GM15510 (cell line): ENCODE results near the gene SND1.

ENCODE experiments used
- POLR2A ChIP-seq: IDR thresholded peaks from 3 replicates; pipeline ENCODE4 v1.6.1; 2011; ENCODE audit warnings: borderline replicate concordance; ENCODE audit not compliant: insufficient read length; ENCODE audit errors: extremely low read depth

Gene SND1

DNA sequence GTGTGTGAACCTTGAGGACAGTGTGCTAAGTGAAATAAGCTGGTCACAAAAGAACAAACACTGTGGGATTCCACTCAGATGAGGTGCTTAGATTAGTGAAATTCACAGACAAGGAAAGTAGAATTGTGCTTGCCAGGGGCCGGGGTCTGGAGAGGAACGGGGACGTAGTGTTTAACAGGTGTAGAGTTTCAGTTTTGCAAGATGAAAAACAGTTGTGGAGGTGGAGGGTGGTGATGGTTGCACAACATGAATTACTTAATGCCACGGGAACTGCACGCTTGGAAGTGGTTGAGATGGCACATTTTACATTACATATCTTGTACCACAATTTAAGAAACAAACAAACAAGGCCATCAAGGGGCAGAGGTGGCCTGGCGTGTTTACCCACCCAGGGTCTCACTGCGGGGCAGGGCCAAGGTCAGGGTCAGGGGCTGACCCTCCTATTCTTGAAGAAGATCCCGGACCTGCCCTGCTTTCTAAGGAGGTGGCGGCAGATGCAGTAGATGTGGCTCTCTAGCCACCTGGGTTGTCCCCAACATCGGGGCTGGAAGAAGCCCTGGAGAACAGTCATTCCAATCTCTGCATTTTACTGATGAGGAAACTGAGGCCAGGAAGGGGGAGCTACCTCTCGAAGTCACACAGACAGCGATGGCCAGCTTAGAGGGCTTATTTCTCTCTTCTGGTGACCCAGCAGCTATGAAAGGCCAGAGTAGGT is 470.7 kb downstream of the SND1 start:
- no peak for TF ChIP-seq POLR2A

DNA sequence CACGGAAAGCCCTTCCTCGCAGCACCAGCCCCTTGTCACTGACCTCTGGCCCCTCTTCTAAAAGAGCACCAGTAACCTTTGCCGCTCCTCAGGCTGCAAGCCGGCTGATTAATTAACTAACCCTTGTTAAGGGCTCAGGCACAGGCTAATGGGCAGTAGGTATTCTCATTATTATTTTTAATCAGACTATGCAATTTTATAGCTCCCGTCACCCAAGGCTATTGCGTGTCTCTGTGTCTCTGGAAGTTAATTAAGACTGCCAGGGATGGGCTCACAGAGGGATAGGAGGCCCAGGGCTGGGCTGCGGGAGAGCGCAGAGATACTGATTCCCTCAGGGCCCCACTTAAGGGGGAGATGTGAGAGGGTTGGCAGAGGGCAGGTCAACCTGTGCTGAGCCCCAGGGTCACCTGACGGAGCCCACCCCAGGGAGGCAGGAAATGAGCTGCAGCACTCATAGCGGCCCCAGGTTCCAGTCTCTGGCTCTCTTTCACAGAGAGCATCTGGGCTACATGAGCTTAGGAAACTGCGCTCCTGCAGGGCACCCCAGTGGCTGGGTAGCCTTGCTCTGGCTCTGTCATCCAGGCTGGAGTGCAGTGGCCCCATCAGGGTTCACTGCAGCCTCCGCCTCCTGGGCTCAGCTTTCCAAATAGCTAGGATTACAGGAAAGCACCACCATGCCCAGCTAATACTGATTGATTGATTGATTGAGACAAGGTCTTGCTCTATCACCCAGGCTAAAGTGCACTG is 471.5 kb downstream of the SND1 start:
- TF ChIP-seq POLR2A = no peak

DNA sequence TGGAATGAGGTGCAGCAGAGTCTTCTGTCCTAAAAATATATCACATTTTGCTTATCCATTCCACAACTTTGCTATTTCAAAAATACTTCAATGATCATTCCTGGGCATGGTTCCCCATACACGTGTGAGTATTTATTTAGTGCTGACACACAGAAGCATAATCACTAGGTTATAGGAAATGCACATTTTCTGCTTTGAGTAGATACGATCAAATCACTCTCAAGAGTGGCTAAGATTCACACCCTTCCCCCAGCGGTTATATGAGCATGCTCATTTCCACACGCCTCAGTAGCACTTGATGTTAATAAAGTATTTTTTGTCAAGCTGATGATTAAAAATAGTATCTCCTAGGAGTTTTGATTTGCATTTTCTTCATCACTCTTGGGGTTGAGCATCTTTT is 472.8 kb downstream of the SND1 start:
- TF ChIP-seq POLR2A = no peak

DNA sequence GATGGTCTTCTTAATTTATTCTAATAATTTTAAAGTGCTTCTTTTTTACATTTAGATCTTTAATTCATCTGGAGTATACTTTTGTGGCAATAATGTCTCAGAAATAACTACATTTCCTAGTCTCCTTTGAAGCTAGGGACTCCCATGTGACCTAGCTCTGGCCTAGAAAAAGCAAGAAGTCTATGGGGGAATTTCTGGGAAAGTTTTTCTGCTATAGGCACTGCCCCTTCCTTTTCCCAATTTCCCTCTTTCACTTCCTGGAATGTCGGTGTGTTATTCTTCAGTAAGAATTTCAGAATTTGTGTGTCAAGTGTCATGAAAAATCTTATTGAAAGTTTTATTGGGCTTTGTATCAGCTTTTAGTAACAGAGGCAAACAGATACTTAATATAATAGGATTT is 473.8 kb downstream of the SND1 start:
- no peak for TF ChIP-seq POLR2A

DNA sequence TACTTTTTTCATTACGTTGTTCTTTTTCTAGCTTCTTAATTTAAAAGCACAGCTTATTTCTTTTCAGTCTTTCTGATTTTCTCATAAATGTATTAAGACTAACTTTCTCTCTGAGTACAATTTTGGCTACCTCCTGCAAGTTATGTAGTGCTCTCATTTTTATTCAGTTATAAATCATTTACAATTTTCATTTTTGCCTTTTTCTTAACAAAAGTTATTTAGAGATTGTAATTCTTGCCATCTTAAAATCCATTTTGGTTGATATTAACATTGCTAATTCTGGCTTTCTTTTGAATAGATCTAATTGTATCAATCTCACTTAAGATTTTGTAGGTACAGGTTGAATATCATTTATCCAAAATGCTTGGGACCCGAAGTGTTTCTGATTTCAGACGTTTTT is 476.4 kb downstream of the SND1 start:
- no peak for TF ChIP-seq POLR2A

DNA sequence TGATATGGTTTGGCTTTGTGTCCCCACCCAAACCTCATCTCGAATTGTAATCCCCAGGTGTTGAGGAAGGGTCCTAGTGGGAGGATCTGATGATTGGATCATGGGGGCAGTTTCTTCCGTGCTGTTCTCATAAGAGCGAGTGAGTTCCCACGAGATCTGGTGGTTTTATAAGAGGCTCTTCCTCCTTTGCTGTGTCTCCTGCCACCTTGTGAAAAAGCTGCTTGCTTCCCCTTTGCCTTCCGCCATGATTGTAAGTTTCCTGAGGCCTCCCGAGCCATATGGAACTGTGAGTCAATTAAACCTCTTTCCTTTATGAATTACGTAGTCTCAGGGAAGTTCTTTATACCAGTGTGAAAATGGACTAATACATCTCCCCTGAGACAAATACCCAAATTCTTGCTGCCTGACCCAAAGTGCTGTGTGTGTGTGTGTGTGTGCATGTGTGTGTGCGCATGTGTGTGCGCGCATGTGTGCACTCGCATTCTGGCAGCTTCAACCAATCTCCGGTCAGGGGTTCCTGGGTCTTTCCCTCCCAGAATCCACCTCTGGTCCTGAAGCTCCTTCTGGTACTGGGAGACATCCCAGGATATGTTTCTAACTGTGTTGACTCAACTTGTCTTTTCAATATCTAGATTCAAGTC is 477.4 kb downstream of the SND1 start:
- TF ChIP-seq POLR2A = no peak

DNA sequence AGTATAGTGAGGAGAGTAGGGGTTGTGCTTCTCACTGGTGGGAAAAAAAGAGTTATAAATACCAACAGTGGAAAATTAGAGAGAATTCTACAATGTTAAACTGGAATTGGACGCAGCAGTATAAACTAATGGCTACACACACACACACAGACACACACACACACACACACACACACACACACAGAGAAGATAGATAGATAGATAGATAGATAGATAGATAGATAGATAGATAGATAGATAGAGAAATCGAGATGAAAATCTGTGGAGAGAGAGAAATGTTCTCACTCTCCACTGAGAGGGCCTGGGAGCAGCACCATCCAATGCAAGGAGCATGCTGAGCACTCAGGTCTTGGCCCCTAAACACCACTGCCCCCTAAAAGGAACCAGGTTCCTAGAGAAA is 479.1 kb downstream of the SND1 start:
- TF ChIP-seq POLR2A = no peak

DNA sequence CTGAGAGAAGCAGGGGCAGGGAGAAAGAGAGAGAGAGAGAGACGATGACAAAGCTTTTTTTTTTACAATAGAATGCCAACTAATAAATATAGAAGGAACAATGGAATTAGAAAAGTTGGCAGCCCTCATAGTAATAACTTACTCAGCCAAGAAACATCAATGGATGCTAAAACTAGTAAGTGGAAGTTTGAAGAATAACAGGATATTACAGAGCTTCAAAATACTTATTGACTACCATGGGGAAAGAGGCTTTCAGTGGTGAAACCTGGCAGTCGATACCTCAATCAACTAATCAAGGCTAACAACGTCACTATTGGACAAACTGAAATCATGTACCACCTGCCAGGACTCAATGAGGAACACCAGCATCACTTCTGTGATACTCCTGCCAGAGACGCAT is 479.7 kb downstream of the SND1 start:
- no peak for TF ChIP-seq POLR2A

DNA sequence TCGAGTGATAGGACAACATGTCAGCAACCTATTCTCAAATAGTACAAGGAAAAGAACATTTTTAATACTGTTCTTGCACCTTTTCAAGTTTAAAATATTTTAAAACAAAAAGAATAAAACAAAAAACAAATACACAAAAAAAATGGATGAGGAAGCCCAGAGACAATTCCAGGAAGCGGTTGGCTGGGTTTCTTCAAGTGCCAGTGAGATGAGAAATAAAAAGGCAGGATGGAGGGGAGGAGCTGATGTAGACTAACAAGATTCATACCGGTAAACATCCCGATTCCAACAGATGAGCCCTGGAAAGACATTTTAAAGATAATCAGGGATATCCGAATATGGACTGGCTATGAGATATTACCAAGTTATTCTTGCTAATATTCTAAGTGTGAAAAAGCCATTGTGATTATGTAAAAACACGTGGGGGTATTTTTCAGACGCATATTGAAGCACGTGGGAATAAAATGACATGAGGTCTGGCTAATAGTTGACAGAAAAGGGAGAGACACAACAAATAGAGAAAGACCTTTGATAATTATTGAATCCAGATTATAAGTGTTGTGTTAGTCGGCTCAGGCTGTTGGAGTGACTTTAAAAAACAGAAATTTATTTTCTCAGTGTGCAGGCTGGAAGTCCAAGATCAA is 480.6 kb downstream of the SND1 start:
- TF ChIP-seq POLR2A = no peak

DNA sequence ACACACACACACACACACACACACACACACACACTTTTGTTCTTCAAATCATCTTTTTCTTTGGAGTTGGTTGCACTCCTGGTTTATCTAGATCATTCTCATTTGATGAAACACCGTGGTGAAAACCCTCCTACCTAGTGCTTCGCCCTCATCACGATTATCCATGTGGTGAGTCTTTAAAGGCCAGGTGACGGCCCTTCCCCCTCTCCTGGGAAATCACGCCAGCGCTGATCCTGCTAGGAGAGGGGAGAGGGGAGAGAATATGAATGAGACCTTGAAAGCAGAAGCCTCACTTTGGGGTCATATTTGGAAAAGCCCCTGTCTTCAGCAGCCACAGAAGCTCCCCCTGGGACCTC is 483.1 kb downstream of the SND1 start:
- TF ChIP-seq POLR2A = no peak

DNA sequence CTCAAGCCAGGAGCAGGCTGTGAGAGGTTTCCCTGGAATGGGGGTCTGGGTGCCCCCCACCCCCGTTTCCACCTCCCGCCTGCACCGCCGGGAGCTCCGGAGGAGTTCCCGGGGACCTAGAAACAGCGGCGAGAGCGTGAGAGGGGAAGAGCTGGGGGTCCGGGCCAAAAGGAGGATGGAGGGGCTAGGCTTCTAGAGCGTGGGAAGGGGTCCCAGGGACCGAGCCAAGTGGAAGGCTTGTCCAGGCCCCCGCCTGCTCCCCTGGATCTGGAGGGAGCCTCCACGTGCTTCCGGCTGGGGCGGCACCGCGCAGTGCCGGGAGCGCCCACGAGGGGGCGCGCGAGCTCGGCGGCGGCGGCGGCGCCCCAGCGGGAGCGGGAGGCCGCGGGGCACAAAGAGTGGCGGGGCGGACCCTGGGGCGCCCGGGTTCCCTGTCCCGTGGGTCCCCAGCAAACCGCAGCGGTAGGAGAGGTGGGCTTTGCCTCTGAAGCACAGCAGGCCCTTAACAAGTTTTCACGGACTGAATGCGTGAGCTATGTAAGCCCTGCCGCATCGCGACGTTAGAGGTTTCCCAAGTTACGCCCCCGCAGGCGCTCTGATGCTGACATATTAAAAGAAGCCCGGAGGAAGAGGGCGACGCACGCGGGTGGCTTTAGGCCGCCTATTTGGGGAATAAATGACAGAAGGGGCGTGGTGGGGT is 483.7 kb downstream of the SND1 start:
- no peak for TF ChIP-seq POLR2A

DNA sequence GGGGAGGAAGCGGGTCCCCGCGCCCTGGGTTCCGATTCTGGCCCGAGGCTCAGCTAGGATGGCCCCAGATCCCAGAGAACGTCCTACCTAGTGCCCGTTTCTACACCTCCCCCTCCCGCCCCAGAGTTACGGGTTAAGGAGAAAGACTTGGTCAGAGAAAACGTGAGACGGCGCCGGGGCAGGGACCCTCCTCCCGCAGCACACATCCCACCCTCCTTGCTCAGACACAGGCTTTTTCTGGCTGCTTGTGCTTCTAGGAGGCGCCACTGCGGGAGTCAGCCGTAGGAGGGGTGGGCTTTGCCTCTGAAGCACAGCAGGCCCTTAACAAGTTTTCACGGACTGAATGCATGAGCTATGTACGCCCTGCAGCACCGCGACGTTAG is 484.2 kb downstream of the SND1 start:
- no peak for TF ChIP-seq POLR2A

DNA sequence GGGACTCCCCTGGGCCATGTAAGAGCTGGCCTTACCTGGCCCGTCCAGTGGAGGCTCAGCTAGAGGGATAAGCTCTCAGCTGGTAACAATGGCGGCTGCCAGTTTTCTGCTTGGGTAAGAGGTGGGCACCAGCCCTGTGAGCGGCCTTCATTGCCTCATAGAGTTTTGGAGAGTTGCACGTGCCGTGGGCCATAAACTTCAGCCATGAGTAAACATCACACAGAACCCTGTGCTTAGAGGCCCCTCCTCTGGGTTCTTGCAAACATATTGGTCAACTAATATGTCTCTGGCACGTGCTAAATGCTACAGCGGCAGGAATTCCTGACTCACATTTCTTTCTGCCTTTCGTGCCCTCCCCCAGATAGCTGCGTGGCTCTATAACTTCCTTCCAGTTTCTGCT is 485.2 kb downstream of the SND1 start:
- TF ChIP-seq POLR2A = no peak

DNA sequence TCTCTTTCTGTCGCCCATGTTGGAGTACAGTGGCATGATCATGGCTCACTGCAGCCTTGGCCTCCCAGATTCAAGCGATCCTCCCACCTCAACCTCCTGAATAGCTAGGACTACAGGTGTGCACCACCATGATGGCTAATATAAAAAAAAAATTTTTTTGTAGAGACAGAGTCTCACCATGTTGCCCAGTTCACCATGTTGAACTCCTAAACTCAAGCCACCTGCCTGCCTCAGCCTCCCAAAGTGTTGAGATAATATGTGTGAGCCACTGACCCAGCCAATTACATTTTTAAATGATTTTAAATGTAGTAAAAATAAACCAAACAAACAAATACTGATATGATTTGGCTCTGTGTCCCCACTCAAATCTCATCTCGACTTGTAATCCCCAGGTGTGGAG is 487.4 kb downstream of the SND1 start:
- no peak for TF ChIP-seq POLR2A

DNA sequence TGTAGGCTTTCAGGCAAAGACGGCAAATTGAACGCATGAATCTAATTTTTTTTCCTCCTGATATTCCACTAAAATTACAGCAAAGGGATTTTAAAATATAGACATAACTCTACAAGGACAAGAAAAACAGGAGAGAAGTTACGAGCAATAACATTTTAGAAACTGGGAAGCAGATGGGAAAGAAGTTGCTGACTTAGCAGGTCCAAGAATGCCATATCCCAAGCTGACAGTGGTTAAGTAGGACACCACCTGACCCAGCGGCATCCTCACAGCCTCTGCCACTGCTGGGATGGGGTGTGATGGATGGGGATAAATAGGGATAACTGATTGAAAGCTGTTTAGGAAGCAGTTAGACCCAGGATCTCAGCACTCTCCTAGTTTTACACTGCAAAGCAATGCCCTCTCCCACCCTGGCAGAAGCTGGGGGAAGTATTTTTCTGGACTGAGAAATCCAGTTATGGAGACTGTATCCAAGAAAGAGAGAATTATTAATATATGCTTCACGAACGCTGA is 489.7 kb downstream of the SND1 start:
- TF ChIP-seq POLR2A = no peak
